SIG-M5 (cell line): ENCODE results near the gene RNF8.
"Not testable (repeated sequence)": the region's sequence is repeated elsewhere in the genome, so short reads cannot be mapped to it uniquely, and the experiment has no call there.

Experiments
- DNase-seq: peaks from one replicate; lab custom pipeline; 2025; lab: John Stamatoyannopoulos, UW

The RNF8 gene

GRCh38 chr6:37321516-37322415 lies 32.0 kb upstream of the RNF8 start:
- DNase-seq = no peak

DNA sequence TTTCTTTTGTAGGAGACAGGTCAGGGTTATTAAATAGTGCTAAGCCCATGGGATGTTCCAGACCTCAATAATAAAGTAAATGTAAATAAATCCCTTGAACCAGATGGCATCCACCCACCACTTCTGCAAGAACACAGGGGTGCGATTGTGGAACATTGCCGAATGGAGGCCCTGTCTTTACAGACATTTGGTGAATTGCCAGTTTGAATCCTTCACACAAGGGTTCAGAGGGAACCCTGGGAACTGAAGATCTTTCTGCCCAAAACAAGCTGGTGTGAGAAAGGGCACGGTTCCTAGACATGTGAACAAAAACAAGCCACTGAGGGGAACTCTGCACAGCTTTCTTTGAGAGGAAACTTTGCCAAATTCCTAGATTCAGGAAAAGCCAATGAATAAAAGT lies 30.2 kb upstream of the RNF8 start:
- DNase-seq = no peak

GRCh38 chr6:37324131-37325033 lies 29.4 kb upstream of the RNF8 start:
- no peak for DNase-seq

DNA sequence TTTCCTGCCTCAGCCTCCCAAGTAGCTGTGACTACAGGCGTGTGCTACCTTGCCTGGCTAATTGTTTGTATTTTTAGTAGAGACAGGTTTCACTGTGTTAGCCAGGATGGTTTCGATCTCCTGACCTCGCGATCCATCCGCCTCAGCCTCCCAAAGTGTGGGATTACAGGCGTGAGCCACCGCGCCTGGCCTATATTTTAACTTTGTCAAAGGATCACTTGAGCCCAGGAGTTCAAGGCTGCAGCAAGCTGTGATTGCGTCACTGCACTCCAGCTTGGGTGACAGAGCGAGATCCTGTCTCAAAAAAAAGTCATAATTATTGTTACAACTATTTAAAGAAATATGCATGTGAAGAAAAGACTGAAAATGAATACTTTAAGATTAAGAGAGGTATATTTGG lies 23.4 kb upstream of the RNF8 start:
- not testable (repeated sequence) for DNase-seq

DNA sequence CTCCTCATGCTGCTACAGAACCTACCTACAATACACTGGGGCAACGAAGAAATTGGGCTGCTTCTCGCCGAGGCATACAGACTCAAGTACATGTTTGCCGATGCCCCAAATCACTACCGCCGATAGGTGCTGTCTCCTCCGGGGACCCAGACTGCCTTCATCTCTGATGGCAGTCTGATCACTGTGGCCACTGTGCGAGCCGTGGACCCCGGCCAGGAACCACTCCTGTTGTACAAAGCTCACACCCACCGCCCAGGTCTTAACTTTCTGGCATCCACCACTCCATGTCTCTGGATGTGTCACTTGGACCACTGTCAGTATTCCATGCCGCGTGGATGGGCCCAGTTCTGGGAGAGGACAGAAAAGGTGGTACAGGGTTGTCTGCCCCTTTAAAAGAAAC lies 22.7 kb upstream of the RNF8 start:
- DNase-seq = no peak

DNA sequence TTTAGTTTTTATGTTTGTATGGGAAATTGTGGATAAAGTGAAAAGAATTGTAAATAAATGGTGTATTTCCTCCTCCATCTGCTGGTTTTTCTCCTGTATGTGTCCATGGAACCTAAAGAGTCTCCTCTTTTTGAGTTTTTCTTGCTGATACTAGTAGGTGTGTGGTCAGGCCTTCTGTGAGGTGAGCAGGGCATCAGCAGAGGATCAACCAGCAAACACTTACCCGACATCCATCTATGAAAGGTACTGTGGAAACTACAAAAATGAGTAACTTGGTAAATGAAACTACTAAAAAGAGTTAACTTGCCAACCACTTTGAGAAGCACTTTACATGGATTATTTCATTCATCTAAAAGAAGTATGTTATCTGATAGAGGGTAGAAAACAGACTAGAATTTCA lies 20.9 kb upstream of the RNF8 start:
- no peak for DNase-seq

DNA sequence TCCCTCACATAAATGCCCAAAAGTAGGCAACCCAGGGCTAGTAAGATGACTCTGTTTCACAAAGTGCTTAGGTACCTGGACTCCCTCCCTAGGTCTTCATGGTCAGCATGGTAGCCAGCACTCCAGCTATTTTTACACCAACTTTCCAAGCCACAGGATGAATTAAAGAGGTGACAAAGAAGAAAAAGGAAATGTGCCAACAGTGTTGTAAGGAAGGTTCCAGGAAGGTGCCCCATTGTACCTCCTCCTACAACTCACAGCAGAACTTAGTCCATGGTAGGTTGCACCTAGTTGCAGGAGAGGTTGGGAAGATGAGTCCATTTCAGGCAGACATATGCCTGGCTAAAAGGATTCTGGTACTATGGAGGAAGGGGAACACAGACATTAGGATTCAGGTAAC lies 19.7 kb upstream of the RNF8 start:
- no peak for DNase-seq

DNA sequence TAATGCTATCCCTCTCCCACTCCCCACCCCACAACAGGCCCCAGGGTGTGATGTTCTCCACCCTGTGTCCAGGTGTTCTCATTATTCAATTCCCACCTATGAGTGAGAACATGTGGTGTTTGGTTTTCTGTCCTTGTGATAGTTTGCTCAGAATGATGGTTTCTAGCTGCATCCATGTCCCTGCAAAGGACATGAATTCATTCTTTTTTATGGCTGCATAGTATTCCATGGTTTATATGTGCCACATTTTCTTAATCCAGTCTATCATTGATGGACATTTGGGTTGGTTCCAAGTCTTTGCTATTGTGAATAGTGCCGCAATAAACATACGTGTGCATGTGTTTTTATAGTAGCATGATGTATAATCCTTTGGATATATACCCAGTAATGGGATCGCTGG lies 15.5 kb upstream of the RNF8 start:
- not testable (repeated sequence) for DNase-seq

DNA sequence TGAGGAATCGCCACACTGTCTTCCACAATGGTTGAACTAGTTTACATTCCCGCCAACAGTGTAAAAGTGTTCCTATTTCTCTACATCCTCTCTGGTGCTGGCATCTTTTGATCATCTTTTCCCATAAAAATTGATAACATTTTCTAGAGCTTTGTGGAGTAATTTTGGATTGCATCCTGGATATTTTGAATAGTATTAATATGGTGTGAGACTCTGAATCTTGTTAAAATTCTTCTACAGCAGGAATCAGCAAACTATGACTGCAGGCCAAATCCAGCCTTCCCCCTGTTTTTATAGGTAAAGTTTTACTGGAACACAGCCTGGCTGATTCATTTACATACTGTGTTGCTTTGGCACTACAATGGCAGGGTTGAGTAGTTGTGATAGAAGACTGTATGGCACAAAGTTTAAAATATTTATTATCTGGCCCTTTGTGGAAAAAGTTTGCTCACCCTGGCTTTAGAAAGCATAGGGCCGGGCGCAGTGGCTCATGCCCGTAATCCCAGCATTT lies 15.0 kb upstream of the RNF8 start:
- no peak for DNase-seq

- no peak for DNase-seq
These were observed 13.8 kb upstream of the RNF8 start for GRCh38 chr6:37339741-37340638.

GRCh38 chr6:37340639-37340943 lies 13.2 kb upstream of the RNF8 start:
- no peak for DNase-seq

DNA sequence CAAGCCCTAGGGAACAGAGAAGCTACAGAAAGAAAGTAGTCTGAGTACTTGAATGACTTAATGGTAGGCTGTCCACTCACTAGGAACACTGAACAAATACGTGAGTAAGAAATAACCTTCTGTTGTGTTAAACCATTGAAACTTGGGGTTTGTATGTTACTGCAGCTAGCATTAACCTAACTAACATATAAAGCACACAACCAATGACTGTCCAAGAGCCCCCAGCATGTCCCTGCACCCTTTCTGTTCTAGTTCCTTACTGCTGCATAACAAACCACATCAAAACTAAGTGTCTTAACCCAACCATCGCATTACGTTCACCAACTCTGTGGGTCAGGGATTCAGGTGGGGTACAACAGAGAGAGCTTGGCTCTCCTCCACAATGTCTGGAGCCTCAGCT lies 10.5 kb upstream of the RNF8 start:
- DNase-seq = no peak

DNA sequence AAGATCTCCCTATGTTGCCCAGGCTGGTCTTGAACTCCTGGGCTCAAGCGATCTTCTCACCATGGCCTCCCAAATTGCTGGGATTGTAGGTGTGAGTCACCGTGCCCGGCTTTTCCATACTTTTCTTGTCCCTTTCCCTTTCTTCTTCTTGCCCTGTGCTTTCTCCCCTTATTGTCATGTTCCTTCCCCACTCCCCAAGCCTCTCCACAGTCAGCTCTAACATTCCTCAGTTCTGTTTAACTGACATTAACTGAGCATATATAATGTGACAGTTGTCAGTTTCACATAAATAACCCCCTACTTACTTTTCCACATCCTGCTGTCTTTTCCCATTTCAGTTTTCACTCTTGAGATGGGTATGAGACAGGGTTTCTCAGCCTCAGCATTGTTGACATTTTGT lies 9.5 kb upstream of the RNF8 start:
- no peak for DNase-seq

- not testable (repeated sequence) for DNase-seq
These were observed 8.0 kb upstream of the RNF8 start for GRCh38 chr6:37345804-37346203.

DNA sequence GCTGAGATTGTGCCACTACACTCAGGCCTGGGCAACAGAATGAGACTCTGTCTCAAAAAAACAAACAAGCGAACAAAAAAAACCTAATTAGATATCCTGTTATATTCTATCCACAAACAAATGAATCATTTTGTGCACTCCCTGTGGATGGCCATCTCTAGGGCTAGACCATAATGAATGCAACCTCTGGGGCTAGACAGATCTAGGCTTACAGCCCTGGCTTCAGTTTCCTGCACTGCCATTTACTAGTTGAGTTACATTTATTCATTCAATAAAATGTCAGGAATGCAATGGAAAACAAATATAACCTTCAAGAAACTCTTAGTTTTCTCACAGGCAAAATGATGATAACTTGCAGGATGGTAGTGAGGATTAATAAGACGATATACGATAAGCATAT lies 6.6 kb upstream of the RNF8 start:
- no peak for DNase-seq

DNA sequence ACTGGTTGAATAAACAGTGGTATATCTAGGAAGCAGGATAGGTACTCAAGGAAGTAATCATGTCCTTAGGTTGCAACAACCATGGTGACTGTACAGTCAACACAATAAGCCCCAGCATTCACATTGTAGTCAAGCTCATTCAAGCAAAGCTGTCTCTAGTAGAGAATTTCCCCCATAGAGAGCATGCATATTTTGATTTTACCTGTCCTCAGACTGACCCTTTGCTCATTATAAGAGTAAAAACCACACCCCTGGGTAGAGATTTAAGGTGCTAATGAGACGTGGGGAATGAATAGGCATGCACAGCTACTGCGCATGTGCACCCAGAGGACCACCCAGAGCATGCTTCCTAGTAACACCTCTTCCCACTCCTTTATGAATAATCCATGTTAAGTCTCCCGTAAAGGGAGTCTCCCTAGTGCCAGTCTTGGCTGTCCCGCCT lies 6.1 kb upstream of the RNF8 start:
- DNase-seq = no peak

- no peak for DNase-seq
These were observed 2.8 kb upstream of the RNF8 start for GRCh38 chr6:37351027-37351426.

- no peak for DNase-seq
These were observed 1.4 kb upstream of the RNF8 start for GRCh38 chr6:37352384-37352783.

GRCh38 chr6:37354526-37355384 lies 972 bp downstream of the RNF8 start:
- no peak for DNase-seq

DNA sequence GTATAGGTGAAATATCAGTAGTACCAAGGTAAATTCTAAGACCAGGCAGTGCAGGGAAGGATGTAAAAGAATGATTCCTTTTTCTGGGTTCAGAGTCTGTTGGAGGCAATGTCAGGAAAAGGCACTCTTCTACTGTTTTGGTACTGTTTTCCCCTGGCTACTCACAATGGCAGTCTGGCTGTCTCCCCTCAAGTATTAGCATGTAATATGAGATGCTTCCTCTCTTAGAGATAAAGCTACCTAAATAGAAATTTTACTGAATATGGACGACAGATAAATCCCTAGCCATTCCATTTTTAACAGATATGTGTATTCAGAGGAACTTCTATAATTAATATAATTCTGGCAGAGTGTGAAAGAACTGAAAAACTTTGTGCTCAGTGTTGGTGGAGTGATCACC lies 3.5 kb downstream of the RNF8 start:
- no peak for DNase-seq

- no peak for DNase-seq
These were observed 4.1 kb downstream of the RNF8 start for GRCh38 chr6:37357860-37358259.
